T-helper 2 cell (primary cell): ENCODE measurements around the gene ORM2.

Experiments used
- DNase-seq, 5 experiments: peaks; one replicate each; pipeline versions ENCODE4 v3.0.0 to v3.0.0-alpha.2; 2012 to 2022

Gene ORM2

DNA sequence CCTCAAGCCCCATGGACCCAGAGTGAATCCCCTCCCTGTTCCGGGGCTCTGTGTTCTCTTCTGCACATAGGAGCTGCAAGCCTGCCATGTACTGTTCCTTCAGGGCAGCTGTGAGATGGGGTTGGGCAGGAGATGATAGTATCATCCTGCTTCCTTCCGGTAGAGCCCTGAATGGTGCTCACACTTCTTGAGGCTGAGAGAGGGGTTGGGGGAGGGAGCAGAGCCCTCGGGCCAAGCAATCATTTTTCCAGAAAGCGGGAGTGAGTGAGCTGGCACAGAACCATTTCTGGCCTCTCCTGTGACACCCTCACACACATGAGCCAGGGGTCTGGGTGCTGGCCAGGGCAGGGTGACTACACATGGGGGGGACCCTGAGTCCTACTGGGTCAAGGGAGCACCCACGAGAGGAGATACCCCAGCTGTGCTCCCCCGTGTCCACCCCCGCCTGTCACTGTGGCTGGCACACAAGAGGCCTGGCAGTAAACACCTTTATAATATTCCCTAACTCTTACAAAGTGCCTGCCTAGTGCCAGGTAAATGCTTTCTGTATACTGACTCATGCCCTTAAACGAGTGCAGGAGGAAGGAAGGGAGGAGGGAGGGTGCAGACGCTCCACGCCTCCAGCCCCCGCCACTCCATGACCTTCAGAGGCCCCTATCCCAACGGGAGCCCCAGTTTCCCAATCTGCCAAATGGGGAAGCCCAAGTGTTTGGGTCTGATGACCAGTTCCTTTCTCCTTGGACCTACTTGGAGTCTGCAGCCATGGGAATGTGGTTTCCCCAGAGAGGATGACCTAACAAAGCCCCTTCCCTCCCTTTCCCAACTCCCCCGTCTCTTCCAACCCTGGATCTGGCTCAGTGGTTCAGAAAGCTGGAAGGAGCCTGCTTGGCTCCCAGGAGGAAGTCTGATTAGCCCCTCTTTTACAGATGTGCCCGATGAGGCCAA lies 42.6 kb downstream of the ORM2 start:
- DNase-seq = peak in 3 of 5 experiments; percentile 36 to 90 (median 65)

DNA sequence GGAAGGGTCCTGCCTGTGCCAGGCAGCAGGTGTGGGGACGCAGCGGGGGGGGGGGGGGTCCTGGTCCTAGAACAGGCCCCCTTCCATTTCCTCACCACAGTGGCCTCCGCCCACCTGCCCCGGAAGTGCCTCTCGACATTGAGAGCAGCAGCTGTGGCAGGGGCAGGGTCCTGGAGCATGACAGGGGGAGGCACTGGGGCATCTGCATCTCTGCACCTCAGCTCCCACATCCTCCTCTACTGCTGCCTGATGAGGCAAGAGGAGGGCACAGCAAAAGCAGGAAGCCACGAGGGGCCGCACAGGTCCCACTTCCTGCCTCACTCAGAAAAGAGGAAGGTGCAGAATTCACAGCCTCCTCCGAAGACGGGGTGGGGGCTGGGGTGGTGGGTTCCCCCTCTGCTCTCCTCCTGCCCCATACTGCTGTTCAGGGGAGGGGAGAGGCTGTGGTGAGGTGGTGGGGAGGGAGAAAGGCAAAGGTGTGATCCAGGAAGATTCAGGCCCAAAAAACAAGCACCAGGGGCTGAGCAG lies 43.3 kb downstream of the ORM2 start:
- DNase-seq = peak; percentile 43 to 99 (median 77)

GRCh38 chr9:114373960-114374730 lies 44.5 kb downstream of the ORM2 start:
- DNase-seq = peak in 1 of 5 experiments; percentile 55

DNA sequence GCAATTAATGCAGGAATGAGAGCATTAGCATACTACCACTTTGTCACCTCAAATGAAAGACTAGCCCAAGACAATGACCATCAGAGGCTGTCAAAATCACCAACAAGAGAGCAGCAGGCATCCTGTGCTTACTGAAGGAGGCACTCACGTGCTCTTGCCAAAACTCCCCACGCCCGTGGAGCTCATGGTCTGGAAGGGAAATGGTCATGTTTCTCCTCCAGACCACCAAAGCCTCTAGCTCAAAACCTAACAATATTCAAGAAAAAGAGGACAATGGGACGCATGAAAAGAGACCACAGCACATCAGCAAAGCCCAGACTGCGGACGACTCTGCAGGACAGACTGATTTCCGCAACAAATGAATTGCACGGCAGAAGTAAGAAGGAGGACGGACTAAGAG lies 45.3 kb downstream of the ORM2 start:
- DNase-seq = no peak

- DNase-seq = peak in 1 of 5 experiments; percentile 66
These were observed 45.9 kb downstream of the ORM2 start for GRCh38 chr9:114375386-114376175.

DNA sequence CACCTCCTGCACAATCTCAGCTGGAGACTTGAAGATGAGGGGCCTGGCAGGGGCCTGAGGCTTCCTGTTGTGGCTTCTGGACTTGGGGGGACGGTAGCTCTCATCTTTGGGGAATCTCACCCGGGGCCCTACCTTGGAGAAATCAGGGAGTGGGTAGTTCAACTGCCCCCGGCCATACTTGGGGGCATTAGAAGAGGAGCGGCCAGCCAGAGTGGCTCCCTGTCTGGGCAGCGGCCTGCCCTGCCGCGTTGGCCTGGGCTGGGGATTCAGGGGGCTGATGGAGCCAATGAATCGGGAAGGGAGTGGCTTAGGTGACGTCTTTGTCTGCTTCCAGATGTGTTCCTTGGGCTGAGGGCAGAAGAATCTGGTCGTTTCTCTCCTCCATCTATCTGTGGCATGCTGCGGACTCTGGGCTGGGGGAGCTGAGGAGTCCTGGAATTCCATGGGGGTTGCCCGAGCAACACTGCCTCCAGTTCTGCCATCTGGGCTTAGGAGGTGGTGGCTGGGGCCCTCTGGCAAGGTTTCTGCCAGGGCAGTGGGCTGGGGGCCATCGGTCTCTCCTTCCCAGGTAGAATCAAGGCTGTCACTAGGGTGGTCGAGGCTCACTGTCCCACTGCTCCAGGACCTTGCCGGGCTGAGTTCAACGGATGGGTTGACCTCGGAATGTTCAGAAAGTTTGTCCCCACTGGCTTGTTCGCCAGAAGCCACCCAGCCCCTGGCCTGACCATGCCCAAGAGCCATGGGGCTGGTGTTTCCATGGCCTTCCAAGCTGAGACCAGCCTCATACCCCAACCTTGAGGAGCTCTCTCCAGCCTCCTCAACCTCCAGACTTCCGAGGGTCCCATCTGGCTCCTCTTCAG lies 47.1 kb downstream of the ORM2 start:
- no peak for DNase-seq

GRCh38 chr9:114378016-114378415 lies 48.3 kb downstream of the ORM2 start:
- DNase-seq = no peak

- DNase-seq = no peak
These were observed 49.2 kb downstream of the ORM2 start for GRCh38 chr9:114378883-114379282.
